ENCODE results near the gene DNMT1. TPM values are rescaled to one million over a fixed set of nuclear protein-coding genes. Genes with fewer than 3 reads are reported as not detected.

DNMT1 gene
- polyA plus RNA-seq, 3 donors = 17.6 to 72.5 (median 19.0) TPM

GRCh38 chr19:10107254-10107653 lies 87.5 kb downstream of the DNMT1 start:
- 94% methylated on average over 5 of the region's 10 CpGs for WGBS (ENCODE audit: insufficient coverage)
- peaks cover 1 to 3% (median 2%) of the 10 kb centered on the region in 3 donors for H3K27me3 Mint-ChIP-seq (ENCODE audit: low read depth in 3 of 3)
- H3K4me3 ChIP-seq (replicated peaks in 1 of 3; ENCODE audit: low read depth in 2 of 3, low read length in 3 of 3) = peak overlapping the region in 1 of 3 experiments; percentile 77
- intact Hi-C loops (cut with micrococcal nuclease) = loop anchor here in 1 of 2 donors (10.0 kb wide), 1 partner anchor 88 kb away; the partner anchor contains the start of gene DNMT1
- H3K36me3 ChIP-seq (replicated peaks in 1 of 2; ENCODE audit: control insufficient read depth in 1 of 2, insufficient read depth in 2 of 2, low read length in 2 of 2) = peaks cover 34 to 42% of the 10 kb centered on the region in 2 donors
- peaks cover 33% of the 10 kb centered on the region for H3K79me2 ChIP-seq (ENCODE audit: insufficient read depth, low read length)
- H3K4me2 ChIP-seq (replicated peaks; ENCODE audit: extremely low read depth, low read length, poor library complexity, severe bottlenecking) = peak overlapping the region; percentile 70
- H3K4me1 Mint-ChIP-seq = peaks cover 53% of the 10 kb centered on the region
- peaks cover 35 to 44% of the 10 kb centered on the region in 2 donors for H3K36me3 Mint-ChIP-seq
- no peaks in the 10 kb centered on the region for H3K9me3 Mint-ChIP-seq
- peak overlapping the region in 6 of 7 donors; percentile 64 to 90 (median 84) for H3K27ac Mint-ChIP-seq
- peak overlapping the region in 1 of 2 donors; percentile 72 for H3K27ac ChIP-seq (ENCODE audit: low read depth in 1 of 2, low read length in 2 of 2)
- peak overlapping the region in 1 of 2 donors; percentile 83 for H3K4me3 Mint-ChIP-seq
- H4K20me1 ChIP-seq (ENCODE audit: insufficient read depth, low read length) = peaks cover 17% of the 10 kb centered on the region
- TF ChIP-seq, protein P1, sequence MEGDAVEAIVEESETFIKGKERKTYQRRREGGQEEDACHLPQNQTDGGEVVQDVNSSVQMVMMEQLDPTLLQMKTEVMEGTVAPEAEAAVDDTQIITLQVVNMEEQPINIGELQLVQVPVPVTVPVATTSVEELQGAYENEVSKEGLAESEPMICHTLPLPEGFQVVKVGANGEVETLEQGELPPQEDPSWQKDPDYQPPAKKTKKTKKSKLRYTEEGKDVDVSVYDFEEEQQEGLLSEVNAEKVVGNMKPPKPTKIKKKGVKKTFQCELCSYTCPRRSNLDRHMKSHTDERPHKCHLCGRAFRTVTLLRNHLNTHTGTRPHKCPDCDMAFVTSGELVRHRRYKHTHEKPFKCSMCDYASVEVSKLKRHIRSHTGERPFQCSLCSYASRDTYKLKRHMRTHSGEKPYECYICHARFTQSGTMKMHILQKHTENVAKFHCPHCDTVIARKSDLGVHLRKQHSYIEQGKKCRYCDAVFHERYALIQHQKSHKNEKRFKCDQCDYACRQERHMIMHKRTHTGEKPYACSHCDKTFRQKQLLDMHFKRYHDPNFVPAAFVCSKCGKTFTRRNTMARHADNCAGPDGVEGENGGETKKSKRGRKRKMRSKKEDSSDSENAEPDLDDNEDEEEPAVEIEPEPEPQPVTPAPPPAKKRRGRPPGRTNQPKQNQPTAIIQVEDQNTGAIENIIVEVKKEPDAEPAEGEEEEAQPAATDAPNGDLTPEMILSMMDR (IDR thresholded peaks at IDR 0.05) = no peak
- no peak overlapping the region for H2AFZ ChIP-seq (ENCODE audit: insufficient read depth, low read depth, low read length, poor library complexity, severe bottlenecking)
- peaks cover 52 to 63% of the 10 kb centered on the region in 2 donors for H3K4me1 ChIP-seq (ENCODE audit: control insufficient read depth in 1 of 2, insufficient read depth in 2 of 2, low read length in 2 of 2)
- H3K9ac ChIP-seq (ENCODE audit: insufficient read depth, low read length, poor library complexity, severe bottlenecking) = peak overlapping the region; percentile 70
- no peak for DNase-seq
- no peaks in the 10 kb centered on the region for H3K27me3 ChIP-seq (ENCODE audit: control insufficient read depth in 2 of 2, insufficient read depth in 2 of 2, low read length in 2 of 2)
- no peaks in the 10 kb centered on the region for H3K9me3 ChIP-seq (replicated peaks in 1 of 2; ENCODE audit: control insufficient read depth in 1 of 2, insufficient read depth in 1 of 2, low read length in 2 of 2)

GRCh38 chr19:10106100-10106936 lies 88.4 kb downstream of the DNMT1 start, which contains the start of gene PPAN:
Gene PPAN (plus strand): TSS chr19:10106362. CDS start chr19:10106395, 33 bp downstream.
- Histone ChIP-seq H3K4me1 (ENCODE audit: control insufficient read depth in 1 of 2, insufficient read depth in 2 of 2, low read length in 2 of 2) (peaks cover 50 to 63% of the 10 kb centered on the region in 2 donors), H3K9ac (ENCODE audit: insufficient read depth, low read length, poor library complexity, severe bottlenecking) (peak within 1 kb of the TSS; percentile 70), H2AFZ (ENCODE audit: insufficient read depth, low read depth, low read length, poor library complexity, severe bottlenecking) (peak within 1 kb of the TSS; percentile 78), H3K9me3 (replicated peaks in 1 of 2; ENCODE audit: control insufficient read depth in 1 of 2, insufficient read depth in 1 of 2, low read length in 2 of 2) (no peaks in the 10 kb centered on the region), H3K27me3 (ENCODE audit: control insufficient read depth in 2 of 2, insufficient read depth in 2 of 2, low read length in 2 of 2) (no peaks in the 10 kb centered on the region), H3K27ac (ENCODE audit: low read depth in 1 of 2, low read length in 2 of 2) (peak within 1 kb of the TSS in 1 of 2 donors; percentile 72), H3K36me3 (replicated peaks in 1 of 2; ENCODE audit: control insufficient read depth in 1 of 2, insufficient read depth in 2 of 2, low read length in 2 of 2) (peaks cover 34 to 42% of the 10 kb centered on the region in 2 donors), H3K4me3 (replicated peaks in 1 of 3; ENCODE audit: low read depth in 2 of 3, low read length in 3 of 3) (peak within 1 kb of the TSS; percentile 49 to 77 (median 62)), H3K4me2 (replicated peaks; ENCODE audit: extremely low read depth, low read length, poor library complexity, severe bottlenecking) (peak within 1 kb of the TSS; percentile 70), H3K79me2 (ENCODE audit: insufficient read depth, low read length) (peaks cover 33% of the 10 kb centered on the region), H4K20me1 (ENCODE audit: insufficient read depth, low read length) (peaks cover 17% of the 10 kb centered on the region)
- H3K4me1 Mint-ChIP-seq = peaks cover 52% of the 10 kb centered on the region
- H3K27ac Mint-ChIP-seq = peak within 1 kb of the TSS; percentile 65 to 92 (median 85)
- peak; percentile 98 to 99 (median 99) for DNase-seq
- H3K4me3 Mint-ChIP-seq = peak within 1 kb of the TSS; percentile 72 to 83
- TF ChIP-seq, protein P1 (IDR thresholded peaks at IDR 0.05) = no peak
- intact Hi-C loops (cut with micrococcal nuclease) = loop anchor here in 1 of 2 donors (1.0 to 10.0 kb wide), 2 partner anchors 13 to 88 kb away; partner anchors contain the start of genes DNMT1 and EIF3G
- peaks cover 1 to 5% (median 3%) of the 10 kb centered on the region in 3 donors for H3K27me3 Mint-ChIP-seq (ENCODE audit: low read depth in 3 of 3)
- peaks cover 35 to 44% of the 10 kb centered on the region in 2 donors for H3K36me3 Mint-ChIP-seq
- WGBS (ENCODE audit: insufficient coverage) = 1% methylated on average over 65 of the region's 71 CpGs
- no peaks in the 10 kb centered on the region for H3K9me3 Mint-ChIP-seq

All from CD14-positive monocyte (primary cell).